Endometrial microvascular endothelial cells (primary cell): ENCODE results near the gene TIAM1. TPM values are rescaled to one million over a fixed set of nuclear protein-coding genes. Genes with fewer than 3 reads are reported as not detected.

Experiments used
- in situ Hi-C: cut with HindIII; loops from 2 replicates; pipeline ENCODE4 v1.10.0; 2017; ENCODE audit warnings: low sequenced_read_pairs, low pct_unique_long_range_greater_than_20kb; ENCODE audit errors: inconsistent ontology term
- total RNA-seq: library from RNA; depleted of rRNA; stranded (reverse); fragments of >200 nt; gene quantifications from one replicate; pipeline ENCODE4 v1.2.3, GENCODE V29; 2015; ENCODE audit errors: inconsistent ontology term

Gene TIAM1
- total RNA-seq, 1 donor from 2014 or later, result 4.5 TPM

DNA sequence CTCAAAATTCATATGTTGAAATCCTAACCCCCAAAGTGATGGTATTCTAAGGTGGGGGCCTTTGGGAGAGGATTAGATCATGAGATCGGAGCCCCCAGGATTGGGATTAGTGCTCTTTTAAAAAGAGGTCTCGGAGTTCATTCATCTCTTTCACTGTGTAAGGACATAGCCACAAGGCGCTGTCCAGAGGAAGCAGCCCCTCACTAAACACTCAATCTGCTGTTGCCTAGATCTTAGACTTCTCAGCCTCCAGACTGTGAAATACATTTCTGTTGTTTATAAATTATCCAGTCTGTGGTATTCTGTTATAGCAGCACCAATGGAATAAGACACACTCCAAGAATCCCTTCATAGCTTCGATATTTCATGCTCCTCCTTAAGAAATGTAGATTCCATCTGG lies 12.4 kb upstream of the TIAM1 start:
- in situ Hi-C loops, result no loop called here

DNA sequence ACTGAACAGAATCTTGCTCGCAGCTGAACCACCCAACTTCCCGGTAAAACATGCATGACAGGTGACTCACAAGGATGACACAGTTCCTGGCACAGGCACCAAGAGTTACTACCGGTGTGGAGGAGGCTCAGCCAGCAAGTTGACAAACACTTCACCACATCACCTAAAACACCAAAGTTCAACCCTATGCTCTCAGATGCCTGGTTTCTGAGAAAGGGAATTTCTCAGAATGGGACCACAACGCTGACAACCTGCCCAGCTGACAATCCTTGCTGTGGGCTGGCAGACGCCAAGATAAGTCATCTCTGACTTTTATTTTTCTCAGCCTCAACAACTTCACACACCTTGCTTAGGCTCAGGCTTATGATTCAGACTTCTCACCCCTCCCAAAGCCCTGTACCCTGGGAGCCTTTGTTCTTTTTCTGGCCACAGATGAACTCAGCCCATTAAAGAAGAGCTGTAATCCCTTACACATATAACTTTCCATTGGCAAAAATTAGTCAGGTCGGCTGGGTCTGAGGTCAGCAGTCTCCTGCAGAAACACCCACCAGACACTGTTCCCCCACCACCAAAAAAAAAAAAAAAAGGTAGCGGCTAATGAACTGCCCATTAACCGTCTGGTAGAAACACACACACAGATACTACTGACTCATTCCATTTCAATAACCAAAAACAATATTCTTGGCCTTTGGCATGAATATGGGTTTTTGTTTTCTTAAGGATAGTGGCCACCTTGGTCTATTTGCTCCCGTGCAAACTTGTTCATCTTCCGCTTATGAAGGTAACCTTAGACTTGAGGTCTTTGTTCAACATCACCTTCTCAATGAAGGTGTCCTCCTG lies 10.8 kb upstream of the TIAM1 start:
- in situ Hi-C loops, result no loop called here

DNA sequence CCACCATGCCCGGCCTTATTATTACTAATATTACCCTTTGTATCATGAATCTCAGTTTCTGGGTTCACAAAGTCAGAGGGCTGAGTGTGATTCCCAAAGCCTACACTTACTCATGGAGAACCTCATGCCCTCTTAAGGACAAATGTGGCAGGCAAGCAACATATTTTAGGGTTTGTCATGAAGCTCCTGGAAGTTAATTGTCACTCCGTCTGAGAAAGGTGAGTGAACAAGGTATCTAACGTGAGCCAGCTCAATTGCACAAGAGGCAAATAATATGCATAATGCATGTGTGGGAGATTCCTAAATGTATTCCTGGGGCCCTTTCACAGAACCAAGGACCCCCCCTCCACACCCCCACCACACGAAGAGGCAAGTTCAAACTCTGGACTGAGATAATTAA lies 10.1 kb upstream of the TIAM1 start:
- in situ Hi-C loops, result no loop called here

DNA sequence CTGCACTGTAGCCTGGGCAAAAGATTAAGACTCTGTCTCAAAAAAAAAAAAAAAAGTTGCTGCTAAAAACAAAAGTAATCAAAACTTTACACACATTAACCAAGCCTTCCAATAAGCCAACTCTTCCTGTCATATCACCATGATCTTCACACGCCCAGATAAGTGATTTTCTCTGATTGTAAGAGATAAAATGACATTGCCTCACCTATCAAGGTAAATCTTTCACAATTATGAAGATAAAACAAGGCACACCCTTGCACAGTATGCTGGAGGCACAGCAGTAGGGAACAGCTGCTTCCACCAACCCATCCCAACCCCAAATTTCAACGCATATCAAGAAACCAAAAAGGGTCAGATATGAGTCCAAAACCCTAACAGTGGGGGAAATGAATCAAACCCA lies 8.8 kb upstream of the TIAM1 start:
- in situ Hi-C loops, result no loop called here

DNA sequence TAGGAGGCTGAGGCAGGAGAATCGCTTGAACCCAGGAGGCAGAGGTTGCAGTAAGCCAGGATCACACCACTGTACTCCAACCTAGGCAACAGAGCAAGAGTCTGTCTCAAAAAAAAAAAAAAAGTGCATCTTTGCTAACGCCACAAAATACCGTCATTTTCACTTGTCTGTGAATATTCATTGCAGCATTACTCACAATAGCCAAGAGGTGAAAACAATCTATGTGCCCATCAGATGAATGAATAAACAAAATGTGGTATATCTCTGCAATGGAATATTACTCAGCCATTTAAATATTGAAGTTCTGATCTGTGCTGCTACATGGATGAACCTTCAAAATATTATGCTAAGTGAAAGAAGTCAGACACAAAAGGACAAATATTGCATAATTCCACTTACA lies 7.9 kb upstream of the TIAM1 start:
- in situ Hi-C loops, result no loop called here

DNA sequence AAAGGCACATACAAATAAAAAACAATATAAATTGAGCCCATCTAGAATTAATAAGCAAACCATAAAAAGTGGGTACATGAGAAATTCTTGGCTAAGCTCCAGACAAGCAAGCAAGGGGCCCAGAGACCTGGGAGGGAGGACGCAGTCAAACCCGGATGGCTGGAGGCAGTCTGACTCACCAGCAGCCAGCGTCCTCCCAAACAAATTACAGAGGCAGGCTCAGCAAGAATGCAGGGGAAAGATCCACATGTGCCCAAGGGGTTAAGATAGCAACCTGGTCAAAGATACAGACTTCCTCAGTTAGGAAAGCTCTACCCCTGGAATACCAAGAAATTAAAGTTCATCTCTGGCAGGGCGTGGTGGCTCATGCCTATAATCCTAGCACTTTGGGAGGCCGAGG lies 7.4 kb upstream of the TIAM1 start:
- in situ Hi-C loops, result no loop called here

DNA sequence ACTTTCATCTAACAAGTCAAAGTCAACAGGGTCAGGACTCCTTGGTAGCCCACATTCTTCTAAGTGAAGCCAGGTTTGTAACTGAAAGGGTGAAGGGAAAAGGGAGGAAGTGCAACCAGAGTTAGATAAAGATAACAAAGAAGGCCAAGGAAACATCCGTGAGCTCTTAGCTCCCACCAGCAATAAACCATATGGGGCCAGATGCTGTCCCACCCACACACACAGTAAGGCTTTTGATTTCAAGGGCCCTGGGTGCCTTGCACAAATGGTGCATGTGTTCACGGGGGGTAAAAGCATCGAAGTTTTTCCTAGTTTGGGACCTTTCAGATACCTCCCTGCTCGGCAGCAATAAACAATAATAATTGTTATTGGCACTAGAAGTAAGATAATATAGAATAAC lies 5.1 kb upstream of the TIAM1 start:
- in situ Hi-C loops, result no loop called here

DNA sequence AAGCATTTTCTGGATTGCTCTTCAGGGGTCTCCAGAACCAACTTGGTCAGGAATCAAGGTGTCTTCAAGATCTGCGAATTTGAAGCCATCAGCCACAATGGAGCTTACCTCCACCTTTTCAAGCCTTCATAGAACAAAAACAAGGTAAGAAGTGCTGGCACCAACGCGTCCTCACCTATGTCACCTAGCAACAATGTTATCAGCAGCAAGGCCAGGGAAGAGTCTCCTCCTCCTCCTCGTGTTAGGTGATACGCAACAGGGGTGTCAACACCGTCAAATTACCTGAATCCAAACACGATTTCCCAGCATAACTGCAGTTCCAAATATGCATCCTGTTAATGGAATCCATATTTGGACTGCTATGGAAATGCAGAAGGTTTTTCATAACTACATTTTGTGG lies 4.1 kb upstream of the TIAM1 start:
- in situ Hi-C loops, result no loop called here

DNA sequence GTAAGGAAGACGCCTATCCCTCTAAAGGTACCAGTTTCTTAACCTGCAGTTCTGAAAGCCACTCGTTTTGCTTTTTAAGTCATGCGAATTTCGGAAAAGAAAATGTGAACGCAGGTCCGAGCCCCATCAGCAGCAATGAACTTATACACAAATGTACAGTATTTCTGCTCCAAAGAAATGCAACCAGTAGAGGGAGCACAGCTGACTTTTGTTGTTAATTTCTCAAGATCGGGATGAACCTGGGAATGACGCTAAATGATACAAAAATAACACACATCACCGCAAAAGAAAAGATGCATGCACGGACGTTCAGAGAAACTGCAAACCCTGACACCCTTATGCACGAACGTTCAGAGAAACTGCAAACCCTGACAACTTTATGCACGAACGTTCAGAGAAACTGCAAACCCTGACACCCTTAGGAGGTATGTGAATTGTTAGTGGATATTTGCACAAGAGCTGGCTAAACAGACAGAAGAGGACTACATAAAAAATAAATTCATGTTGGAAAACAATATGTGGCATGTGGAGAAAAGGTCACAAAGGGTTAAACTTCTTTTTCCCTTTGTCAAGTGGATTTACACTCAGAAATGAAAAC lies 3.5 kb upstream of the TIAM1 start:
- in situ Hi-C loops, result no loop called here

DNA sequence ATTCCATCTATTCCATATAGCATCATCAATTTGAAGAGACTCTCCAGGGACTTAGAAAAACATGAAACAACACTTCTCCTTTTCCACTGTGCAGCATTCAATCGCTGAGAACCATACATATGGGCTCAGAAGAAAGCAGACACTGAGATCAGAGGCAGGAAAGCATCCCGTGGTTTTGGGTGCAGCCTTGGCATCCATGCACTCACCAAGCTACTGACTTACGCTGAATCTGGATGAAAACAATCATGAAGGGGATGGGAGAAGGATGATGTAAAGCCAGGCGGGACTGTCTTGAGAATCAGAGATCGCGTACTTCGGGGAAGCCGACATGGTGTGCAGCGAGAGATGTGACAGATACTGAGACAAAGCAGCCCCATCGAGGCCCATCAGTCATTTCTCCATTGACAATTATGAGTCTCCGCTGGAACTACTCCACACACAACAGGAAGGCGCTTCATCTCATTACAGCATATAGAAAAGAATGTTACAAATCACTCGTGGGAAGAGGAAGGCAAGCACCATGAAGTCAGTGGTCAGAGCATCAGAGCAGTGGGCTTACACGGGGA lies 2.3 kb upstream of the TIAM1 start:
- in situ Hi-C loops, result no loop called here

DNA sequence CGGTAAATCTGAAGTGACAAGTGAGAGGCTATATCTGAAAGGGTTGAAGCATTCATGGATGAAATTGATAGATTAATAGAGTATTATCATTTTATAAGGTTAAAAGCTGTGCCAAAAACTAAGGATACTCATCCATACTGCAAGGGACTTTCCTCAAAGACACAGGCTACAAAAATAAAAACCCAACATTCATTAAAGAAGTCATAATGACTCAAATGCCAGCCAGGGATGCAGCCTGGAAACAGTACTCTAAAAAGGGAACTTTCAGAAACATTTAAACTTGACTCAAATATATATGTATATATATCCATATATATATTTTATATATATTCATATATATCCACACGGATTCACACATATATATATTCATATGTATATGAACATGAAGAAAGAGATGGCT lies 1.1 kb upstream of the TIAM1 start:
- in situ Hi-C loops, result no loop called here

DNA sequence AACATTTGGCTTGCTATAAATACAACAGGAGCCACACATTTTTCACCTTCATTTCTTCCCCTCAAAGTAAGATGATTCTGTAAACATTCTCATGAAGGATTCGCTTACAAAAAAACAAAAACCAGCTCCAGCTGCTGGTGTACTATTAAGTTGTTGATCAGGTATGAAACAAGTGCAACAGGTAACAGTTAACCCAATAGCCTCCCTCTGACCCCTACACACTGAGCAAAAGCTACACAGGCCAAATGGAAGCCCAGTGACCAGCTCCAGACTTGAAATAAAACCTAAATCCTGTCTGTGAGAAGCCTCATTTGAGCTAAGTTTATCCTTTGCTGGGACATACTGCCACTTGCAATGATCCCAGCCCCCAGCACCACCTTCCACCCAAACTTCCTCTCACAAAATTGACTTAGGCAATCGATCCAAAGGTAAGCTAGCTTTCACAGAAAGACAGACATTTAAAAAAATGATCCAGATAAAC lies 991 bp downstream of the TIAM1 start:
- in situ Hi-C loops, result no loop called here

DNA sequence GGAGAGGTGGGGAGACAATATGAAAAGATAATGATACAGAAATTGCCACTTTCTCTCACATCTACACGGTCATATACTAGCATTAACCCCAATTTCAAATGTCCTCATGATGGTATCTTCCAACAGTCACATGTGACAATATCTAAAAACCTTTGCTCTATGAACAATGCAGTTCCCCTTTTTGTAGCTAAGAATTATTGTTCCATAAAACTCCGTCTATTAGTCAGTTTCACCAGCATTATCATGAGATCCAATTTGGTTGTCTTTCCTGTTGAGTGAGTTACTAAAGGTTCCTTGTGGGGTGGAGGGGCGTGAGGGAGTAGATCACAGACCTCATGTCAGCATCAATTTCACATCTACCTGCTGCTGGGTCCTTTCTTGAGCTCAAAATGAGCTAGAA lies 1.7 kb downstream of the TIAM1 start:
- in situ Hi-C loops, result no loop called here

DNA sequence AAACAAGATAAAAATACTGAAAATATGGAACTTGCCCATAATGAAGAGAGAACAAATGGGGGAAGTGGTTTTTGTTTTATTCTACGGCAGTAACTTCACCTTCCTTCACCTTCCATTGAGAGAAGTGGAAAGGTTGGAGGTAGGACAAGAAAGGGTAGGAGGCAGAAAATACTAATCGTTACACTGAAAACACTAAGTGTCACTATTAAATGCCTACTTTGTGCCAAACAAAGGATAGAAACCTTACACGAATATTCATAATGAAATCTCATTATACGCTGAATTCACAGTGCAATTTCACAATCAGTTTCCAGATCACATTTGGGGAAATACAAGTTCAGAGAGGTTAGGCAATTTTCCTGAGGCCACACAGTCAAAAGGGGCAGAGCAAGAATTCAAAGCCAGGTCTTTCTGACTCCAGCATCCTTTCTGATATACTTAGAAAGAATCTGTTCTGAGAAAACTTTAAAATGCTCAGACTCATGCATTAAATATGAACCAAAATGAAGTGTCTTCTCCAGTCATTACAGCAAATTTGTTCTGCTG lies 3.0 kb downstream of the TIAM1 start:
- in situ Hi-C loops, result no loop called here

DNA sequence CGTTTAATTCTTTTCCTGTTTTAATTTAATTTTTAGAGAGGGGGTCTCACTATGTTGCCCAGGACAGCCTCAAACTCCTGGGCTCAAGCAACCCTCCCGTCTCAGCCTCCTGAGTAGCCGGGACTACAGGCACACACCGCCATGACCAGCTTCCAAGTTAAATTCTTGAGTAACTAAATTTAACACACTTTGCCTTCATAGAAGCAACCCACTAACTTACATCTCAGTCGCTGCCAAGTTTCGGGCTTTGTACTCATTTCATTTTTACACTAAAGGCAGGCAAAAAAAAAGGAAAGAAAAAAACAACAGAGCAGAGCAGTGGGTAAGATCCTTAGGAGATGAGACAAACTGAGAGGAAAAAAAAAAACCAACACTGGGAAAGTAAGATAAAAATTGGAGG lies 3.5 kb downstream of the TIAM1 start:
- in situ Hi-C loops, result no loop called here

DNA sequence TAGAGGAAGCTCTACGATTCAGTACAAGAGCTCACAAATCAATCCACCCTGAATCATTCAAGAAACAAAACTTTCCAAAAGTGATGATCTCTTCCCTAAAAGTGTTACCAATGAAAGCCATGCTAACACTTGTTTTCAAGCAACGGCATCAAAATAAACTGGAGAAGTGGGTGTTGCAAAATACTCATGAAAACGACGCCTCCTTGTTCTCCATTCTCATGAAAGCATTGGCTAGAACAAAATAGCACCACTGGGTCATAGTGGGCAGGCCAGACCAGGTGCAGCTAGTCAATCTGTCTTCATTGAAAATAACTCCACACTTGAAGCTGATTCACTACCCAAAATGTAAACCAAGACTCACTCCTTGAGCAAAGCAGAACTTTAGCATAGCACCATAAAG lies 4.3 kb downstream of the TIAM1 start:
- in situ Hi-C loops, result no loop called here

DNA sequence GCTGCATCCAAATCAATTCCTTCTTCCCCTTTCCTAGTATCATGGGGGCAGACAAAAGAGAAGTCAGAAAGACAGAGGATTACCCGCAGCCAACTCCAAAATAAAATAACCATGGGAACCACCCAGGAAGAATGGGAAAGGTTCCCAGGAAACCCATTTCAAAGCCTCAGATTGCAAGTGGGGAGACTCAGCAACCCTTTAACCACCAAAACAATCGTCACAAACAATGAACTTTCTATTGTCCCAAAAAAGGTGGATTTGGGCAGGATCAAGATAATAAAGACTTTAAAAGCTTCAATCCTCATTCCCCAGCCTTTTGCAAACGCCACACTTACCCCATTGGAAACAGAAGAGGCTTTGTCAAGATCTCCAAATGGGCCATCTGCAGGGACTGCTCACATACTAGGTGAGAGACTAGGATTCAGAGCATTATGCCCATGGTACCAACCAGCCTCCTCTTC lies 5.1 kb downstream of the TIAM1 start:
- in situ Hi-C loops, result no loop called here

DNA sequence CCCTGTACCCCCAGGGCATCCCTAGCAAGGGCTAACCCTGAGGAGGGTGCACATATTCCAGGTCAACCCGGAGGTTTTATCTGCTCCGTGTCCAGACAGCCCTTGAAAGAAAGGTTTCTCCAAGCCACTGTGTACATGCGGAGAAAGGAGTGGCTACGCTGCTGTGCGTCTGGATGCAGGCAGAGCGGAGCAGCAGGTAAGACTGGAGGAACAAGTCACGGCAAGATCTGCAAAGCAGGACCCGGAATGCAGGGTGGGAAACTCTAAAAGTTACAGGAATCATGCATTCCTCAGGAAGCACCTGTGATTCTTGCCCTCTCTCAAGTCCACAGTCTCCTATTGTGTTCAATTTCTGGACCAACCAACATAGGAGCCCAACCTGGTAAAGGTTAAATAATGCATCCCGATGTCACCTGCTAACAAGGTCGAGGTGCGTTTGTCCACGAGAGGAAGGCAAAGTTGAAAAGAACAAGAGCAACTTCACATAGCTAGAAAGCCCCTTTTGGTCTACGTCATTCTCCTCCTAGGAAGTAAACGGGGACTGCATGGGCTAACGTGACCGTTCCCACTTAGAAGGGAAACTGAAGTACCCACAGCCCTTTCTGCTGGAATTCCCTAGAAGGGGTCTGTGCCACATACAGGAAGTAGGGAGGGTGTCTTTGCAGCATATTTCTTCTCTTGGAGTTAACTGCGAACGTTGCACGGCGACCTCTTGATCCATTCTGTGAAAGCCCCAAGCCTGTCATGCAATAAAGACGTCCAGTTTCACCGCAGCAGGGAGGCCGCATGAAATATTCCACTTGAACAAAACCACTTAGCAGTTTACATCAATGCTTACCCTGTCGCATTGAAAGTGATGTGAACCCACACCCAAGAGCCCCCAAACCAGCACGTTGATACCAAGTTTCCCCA lies 5.8 kb downstream of the TIAM1 start:
- in situ Hi-C loops, result no loop called here

DNA sequence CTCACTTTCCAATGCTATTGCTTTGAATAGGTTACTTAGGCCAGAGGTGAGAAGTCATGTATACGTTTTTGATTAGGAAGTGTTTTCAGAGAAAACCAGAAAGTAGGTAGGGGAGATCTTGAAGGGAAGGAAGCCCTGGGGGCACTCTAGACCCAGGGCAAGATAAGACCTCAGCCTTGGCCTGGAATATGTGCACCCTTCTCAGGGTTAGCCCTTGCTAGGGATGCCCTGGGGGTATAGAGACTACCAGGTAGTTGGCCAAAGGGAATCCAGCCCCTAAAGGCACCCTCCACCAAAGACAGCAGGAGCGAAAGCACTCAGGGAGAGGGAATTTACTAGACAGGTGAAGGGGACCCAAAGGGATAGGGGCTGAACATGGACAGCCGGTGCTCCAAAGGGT lies 7.0 kb downstream of the TIAM1 start:
- in situ Hi-C loops, result no loop called here
